ENCODE data around the gene CFAP57. TPM values are rescaled to one million over a fixed set of nuclear protein-coding genes. Genes with fewer than 3 reads are reported as not detected.

The CFAP57 gene
- total and polyA plus RNA-seq, 2 of the 4 experiments (the other 2 are of a cell fraction): 0.29 to 0.36 TPM

- Histone ChIP-seq H4K5ac (ENCODE audit: low read depth, low read length) (no peak overlapping the region), H3K27me3 (ENCODE audit: control insufficient read depth, insufficient read depth, low read length) (peaks cover 17% of the 10 kb centered on the region), H3K36me3 (ENCODE audit: control insufficient read depth, insufficient read depth, low read length) (no peaks in the 10 kb centered on the region), H3K56ac (ENCODE audit: extremely low read depth, insufficient read depth, low read length) (no peak overlapping the region), H3K4me3 (ENCODE audit: insufficient read depth, low read depth, low read length) (no peak overlapping the region), H2BK15ac (ENCODE audit: low read depth, low read length) (no peak overlapping the region), H4K8ac (ENCODE audit: low read depth in 2 of 2, low read length in 2 of 2) (no peak overlapping the region), H4K91ac (ENCODE audit: insufficient read depth, low read depth, low read length) (no peak overlapping the region), H4K20me1 (ENCODE audit: insufficient read depth, low read length) (no peaks in the 10 kb centered on the region), H3K79me1 (ENCODE audit: low read depth in 1 of 2, low read length in 2 of 2) (no peaks in the 10 kb centered on the region), H2BK5ac (ENCODE audit: low read depth, low read length, poor library complexity, severe bottlenecking) (no peak overlapping the region), H2AK9ac (replicated peaks; ENCODE audit: low read depth, low read length, poor library complexity) (no peak overlapping the region), H3K9me1 (ENCODE audit: insufficient read depth, low read length) (peaks cover 3% of the 10 kb centered on the region; the same call in 1 of the 2 replicates), H3K18ac (ENCODE audit: low read depth, low read length) (no peak overlapping the region), H2AK5ac (ENCODE audit: low read depth, low read length) (no peak overlapping the region), H3K4me2 (ENCODE audit: low read depth, low read length) (no peak overlapping the region), H3K9ac (ENCODE audit: low read depth, low read length) (no peak overlapping the region), H3K9me3 (ENCODE audit: control insufficient read depth, insufficient read depth, low read length) (no peaks in the 10 kb centered on the region), H2BK120ac (ENCODE audit: low read depth, low read length) (no peak overlapping the region), H2AFZ (replicated peaks; ENCODE audit: low read length, poor library complexity) (no peak overlapping the region), H3K4ac (ENCODE audit: low read depth, low read length) (no peak overlapping the region), H3K14ac (replicated peaks; ENCODE audit: low read depth, low read length) (no peak overlapping the region), H2BK20ac (ENCODE audit: low read depth, low read length) (no peak overlapping the region), H3K23ac (ENCODE audit: low read depth, low read length) (no peak overlapping the region), H3K4me1 (ENCODE audit: control insufficient read depth, insufficient read depth, low read length) (peaks cover 10% of the 10 kb centered on the region), H3K27ac (ENCODE audit: insufficient read depth, low read length) (no peak overlapping the region)
- dilution Hi-C loops (cut with HindIII; ENCODE audit: low sequenced_read_pairs, unreplicated experiment): no loop called here
- DNase-seq: no peak
- ChIA-PET POLR2A (ENCODE audit: unreplicated experiment) (interaction anchor here (0.6 kb wide), 1 partner anchor 89 kb away, joined by 8 read pairs; no protein-coding TSS in a partner anchor), CTCF (no interaction called here)
- TF ChIP-seq SMC3 (IDR thresholded peaks at IDR 0.05; ENCODE audit: low read depth, low read length): no peak
- no peak for TF ChIP-seq MAZ (IDR thresholded peaks at IDR 0.05; ENCODE audit: borderline replicate concordance, low read depth, low read length)
- no peak for TF ChIP-seq RFX5 (IDR thresholded peaks at IDR 0.05; ENCODE audit: low read depth, low read length)
- TF ChIP-seq RCOR1 (IDR thresholded peaks at IDR 0.05; ENCODE audit: insufficient replicate concordance, low read length): no peak
- no peak for TF ChIP-seq CHD1 (IDR thresholded peaks at IDR 0.05; ENCODE audit: low read depth, low read length)
- no peak for TF ChIP-seq MAFK (IDR thresholded peaks at IDR 0.05; ENCODE audit: low read depth, low read length)
- no peak for TF ChIP-seq BHLHE40 (IDR thresholded peaks at IDR 0.05; ENCODE audit: low read depth, low read length)
- TF ChIP-seq RAD21 (IDR thresholded peaks at IDR 0.05; ENCODE audit: low read length): no peak
- no peak for TF ChIP-seq POLR2A (IDR thresholded peaks at IDR 0.05; ENCODE audit: low read depth, low read length)
- TF ChIP-seq MXI1 (IDR thresholded peaks at IDR 0.05; ENCODE audit: borderline replicate concordance, low read depth, low read length): no peak
- TF ChIP-seq, protein P1, sequence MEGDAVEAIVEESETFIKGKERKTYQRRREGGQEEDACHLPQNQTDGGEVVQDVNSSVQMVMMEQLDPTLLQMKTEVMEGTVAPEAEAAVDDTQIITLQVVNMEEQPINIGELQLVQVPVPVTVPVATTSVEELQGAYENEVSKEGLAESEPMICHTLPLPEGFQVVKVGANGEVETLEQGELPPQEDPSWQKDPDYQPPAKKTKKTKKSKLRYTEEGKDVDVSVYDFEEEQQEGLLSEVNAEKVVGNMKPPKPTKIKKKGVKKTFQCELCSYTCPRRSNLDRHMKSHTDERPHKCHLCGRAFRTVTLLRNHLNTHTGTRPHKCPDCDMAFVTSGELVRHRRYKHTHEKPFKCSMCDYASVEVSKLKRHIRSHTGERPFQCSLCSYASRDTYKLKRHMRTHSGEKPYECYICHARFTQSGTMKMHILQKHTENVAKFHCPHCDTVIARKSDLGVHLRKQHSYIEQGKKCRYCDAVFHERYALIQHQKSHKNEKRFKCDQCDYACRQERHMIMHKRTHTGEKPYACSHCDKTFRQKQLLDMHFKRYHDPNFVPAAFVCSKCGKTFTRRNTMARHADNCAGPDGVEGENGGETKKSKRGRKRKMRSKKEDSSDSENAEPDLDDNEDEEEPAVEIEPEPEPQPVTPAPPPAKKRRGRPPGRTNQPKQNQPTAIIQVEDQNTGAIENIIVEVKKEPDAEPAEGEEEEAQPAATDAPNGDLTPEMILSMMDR (conservative IDR thresholded peaks at IDR 0.05; ENCODE audit: low read depth, low read length): no peak
- ATAC-seq (ENCODE audit: low read depth): no peak
- 56% methylated on average over 3 of the region's 5 CpGs; no CpG with 5 or more reads in 1 of the 2 experiments for WGBS, 2 experiments (ENCODE audit: extremely low coverage in 2 of 2, insufficient read length in 1 of 2)
- BruUV-seq (replicated peaks): no TSS peak
- intact Hi-C loops (cut with micrococcal nuclease): no loop called here
- in situ Hi-C loops (cut with MboI; ENCODE audit: low sequenced_read_pairs): no loop called here
Measured at GRCh38 chr1:43292679-43293078, 120.5 kb downstream of the CFAP57 start.

Measured in IMR-90 (cell line).